HG03064 (cell line): ENCODE data around the gene HOXB7.

Experiments used
- ATAC-seq: cut with Tn5 transposase; IDR thresholded peaks from one replicate; pipeline ENCODE4 v1.9.1; 2021; ENCODE audit warnings: low read depth; ENCODE audit not compliant: unreplicated experiment

Gene HOXB7

DNA sequence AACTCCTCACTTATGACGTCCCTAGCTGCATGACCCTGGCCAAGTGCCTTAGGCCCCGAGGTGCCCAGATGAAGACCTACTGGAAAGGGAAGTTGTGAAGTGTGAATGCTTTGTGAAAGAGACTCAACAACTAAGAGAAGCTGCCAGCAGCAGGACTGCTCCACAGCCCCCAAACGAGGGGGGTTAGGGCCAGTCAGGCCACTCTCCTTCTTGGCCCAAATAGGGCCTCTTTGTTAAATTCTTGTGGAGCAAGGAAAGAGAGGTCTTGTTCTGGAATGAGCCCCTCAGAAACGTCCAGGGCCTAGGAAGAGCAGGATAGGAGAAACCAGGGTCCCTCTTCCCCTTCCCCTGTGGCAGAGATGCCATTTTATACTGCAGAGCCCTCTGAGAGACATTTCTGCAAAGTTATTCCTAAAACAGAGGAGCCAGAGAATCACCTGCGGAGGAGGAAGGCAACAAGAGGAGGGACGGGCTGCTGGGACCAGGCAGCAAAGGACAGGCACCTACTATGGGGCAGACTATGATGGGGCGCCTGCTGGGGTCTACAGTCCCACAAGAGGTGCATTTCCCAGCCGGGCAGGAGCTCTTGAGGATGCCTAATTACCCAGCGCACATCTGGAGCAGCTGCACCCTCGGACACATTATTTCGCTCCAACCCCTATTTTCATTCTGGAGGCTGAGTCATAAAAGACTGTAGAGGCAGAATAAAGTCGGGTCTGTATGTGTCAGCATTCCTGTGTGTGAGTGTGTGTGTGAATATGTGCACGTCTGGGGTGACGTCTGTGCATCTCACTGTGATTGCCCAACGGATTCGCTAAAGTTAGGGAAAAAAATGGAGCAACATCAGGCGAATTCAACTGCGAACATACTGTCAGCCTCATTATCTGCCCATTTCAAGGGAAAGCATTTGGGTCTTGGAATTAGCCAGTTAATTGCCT is 26.8 kb upstream of the HOXB7 start:
- no peak for ATAC-seq

- ATAC-seq: no peak
Measured at GRCh38 chr17:48636177-48637018, 25.6 kb upstream of the HOXB7 start.

- ATAC-seq: no peak
Measured at GRCh38 chr17:48634493-48635208, 23.8 kb upstream of the HOXB7 start.

DNA sequence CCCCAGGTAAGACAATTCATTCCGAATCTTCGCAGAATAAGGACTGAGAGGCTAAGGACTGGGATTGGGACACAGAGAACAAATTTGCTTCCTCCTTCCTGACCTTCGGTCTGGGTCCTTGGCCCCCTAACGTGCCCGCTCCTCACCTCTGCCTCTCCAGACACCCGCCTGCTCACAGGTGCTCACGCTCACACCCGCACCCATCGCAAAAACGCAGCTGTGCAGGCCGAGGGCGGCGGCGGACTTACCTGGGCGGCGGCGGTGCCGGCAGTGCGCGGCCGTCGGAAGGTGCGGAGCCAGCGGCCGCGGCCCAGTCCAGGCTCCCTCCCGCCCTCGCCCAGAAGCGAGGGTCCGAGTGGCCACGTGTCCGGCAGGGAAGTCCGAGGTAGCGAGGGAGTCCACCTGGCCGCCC is 22.5 kb upstream of the HOXB7 start:
- no peak for ATAC-seq

GRCh38 chr17:48632579-48633265 is 21.9 kb upstream of the HOXB7 start:
- ATAC-seq: no peak

- ATAC-seq: no peak
Measured at GRCh38 chr17:48631693-48632578, 21.1 kb upstream of the HOXB7 start.

GRCh38 chr17:48630925-48631692 is 20.3 kb upstream of the HOXB7 start:
- no peak for ATAC-seq

- no peak for ATAC-seq
Measured at GRCh38 chr17:48630009-48630924, 19.4 kb upstream of the HOXB7 start.

DNA sequence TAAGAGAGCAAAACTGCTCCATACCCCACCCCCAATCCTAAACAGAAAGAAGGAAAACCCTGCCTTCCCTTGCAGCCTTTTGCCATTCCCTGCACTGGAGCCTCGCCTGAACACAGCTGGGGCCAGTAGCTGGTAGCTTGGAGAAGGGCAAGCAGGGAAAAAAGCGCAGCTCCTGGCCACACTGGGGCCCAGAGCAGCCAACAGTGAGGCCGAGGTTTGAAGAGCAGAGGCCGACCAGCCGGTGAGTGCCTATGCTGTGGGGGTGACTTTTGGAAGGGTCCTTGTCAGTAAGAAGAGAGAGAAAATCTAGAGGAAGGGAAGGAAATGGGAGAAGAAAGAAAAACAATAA is 18.6 kb upstream of the HOXB7 start:
- no peak for ATAC-seq

DNA sequence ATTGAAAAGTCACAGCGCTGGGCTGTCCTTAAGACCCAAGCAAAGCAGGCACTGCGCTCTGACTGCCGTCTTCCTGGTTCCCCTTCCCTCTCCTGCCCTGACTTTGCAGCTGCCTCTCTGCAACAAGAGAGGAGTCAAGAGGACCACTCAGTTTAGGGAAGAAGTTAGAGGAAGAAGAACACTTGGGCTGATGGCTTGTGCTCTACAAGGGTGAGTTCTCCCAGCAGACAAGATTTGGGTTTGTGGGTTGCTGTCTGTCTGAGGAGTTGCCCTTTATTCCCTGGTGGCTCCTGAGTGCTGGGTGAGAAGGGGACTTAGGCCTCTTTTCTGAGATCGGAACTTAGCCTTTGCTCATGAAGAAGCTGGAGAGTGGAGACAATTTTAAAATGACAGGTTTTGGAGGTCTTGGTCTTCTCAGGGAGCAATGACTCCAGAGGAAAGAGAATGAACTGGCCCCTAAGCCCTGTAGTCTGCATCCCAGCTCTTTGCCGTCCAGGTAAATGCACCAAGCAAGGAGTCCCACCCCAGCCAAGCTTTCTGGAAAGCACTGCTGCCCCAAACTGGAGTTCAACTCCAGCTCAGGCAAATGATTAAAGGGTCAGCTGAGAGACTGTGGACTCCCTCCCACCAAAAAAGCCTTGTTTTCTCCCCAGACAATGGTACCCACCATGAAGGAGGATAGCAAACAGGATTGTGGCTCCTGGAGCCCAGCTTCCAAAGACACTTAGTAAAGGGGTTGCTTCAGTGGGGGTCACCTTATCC is 18.0 kb upstream of the HOXB7 start:
- no peak for ATAC-seq

DNA sequence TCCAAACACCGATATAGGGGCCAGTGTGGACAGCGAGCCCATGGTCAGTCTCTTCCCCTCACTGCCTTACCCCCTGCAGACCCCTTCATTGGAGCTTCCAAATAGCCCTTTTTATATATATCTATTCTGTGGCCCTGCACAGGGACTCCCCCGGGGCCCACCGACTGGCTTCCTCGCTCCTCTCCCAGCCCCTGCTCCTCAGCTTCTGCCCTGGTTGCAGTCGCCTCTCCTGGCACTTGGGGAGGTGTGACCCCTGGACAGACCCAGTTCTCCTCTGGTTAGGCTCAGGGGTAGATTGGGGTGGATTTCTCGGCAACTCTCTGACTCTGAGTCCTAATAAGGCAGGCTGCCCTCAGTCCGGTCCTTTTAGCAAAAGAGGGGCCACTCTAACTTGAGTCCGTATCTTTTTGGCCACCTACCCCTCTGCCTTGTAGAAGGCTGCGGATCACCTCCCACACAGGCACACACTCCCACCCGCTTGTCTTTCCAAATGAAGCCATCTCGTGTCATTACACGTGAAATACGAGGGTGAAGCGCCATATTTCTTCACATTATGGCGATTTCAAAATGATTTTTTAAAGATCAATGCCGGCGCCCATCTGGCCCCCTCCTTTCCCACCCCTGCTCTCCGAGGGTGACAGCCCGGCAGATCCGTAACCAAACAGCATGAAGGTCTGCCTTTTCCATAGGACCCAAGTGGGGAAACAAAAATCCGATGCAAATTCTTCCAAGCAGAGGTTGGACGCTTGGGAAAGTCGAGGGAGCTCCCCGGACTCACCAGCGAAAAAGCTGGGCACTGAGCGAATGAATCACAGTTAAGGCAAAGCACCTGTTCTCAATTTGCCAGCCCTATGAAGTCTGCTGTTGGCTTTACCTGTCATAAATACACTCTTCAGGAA is 17.1 kb upstream of the HOXB7 start:
- no peak for ATAC-seq

DNA sequence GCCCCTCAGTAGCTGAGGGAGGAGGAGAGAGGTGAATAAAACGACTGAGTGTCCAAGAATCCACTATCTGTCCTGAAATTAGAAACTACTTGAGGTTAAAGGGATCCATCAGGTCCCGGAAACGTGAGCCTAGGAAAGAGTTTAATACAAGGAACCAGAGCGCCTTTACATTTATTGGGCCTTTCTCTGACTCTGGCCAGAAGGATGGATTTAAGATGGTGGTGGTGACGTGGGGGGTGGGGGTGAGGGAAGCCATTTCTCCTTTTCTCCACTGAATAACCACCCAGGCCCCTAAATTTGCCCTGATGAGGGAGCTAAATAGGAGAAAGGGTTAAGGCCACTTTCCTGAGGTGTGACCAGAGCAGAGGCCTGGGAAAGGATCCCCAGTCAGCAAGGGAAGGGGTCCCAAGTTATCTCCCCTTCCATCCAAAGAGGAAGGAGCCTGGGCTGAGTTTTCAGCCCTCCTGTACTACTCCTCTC is 16.3 kb upstream of the HOXB7 start:
- ATAC-seq: no peak

GRCh38 chr17:48626245-48627117 is 15.7 kb upstream of the HOXB7 start, which contains the start of gene HOXB9:
TSS of gene HOXB9 (minus strand) at chr17:48626358. CDS start at chr17:48626269, 89 bp downstream.
- ATAC-seq: no peak

- ATAC-seq: no peak
Measured at GRCh38 chr17:48625495-48626244, 14.9 kb upstream of the HOXB7 start.
